Activated CD4-positive, alpha-beta T cell treated with anti-CD3 and anti-CD28 coated beads for 48 hours (primary cell): ENCODE data around the gene TRMT61B.

Experiments
- DNase-seq: peaks from one replicate; pipeline ENCODE4 v3.0.0-alpha.2; 2020

TRMT61B gene

DNA sequence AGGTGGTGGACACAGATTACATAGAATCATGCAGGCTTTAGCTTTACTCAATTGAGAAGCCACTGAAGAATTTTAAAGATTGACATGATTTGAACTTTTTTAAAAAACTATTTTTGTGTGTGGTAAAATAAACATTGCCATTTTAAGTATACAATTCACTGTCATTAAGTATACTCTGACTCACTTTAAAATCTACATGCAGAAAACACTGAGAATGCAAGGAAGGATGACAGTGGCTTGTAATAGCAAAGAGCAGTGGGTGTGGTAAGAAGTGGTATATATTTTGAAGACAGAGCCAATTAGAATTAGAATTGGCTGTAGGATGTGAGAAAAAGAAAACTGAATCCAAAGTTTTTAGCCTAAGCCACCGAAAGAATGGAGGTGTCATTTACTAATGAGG is 14.9 kb downstream of the TRMT61B start:
- no peak for DNase-seq

DNA sequence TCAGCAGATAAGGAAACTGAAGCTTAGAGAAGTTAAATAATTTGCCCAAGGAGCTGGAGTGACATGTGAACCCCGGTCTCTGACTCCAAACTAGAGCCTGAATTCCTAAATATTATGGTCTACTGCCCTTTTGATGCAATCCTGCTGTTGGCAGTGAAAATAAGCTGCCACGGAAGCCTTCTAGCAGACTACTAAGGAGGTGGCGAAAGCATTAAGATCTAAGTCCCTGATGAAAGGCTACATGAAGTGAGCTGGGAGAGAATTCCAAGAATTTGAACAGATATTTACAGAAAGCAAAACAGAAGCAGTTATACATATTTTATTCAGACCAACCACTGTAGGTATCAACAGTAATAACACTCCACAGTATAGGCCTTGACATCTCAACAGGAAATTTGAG is 28.1 kb downstream of the TRMT61B start:
- DNase-seq: no peak

DNA sequence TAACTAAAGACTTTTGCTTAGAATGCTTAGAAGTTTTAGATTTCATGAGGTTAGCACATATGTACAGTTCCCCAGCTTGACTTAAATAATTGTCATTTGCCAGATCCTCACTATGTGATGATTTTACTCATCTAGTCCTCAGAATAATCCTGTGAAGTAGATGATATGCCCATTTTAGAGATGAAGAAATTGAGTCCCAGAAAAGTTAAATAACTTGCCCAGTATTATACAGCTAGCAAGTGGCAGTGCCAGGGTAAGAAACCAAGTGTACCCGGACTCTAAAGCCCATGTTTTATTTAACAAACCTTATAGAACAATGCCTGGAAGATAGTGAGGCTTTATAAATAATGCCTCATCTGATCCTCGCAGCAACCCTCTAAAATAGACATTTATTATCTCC is 31.1 kb downstream of the TRMT61B start:
- no peak for DNase-seq

DNA sequence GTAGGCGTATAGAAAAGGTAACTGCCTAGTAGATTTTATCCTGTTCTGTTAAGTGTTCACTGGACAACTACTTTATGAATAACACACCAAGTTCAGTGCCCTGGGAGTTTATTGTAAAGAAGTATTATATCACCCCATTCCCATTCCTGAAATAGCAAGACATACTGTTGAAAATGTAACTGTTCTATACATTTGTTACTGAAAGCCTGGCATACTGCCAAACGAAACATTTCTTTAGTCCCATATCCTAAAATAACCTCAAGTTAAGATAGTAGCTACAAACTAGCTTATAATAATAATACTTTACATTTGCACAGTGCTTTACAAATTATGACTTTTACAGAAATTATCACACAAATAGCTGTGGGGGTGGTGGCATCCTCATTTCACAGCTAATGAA is 34.3 kb downstream of the TRMT61B start:
- no peak for DNase-seq

DNA sequence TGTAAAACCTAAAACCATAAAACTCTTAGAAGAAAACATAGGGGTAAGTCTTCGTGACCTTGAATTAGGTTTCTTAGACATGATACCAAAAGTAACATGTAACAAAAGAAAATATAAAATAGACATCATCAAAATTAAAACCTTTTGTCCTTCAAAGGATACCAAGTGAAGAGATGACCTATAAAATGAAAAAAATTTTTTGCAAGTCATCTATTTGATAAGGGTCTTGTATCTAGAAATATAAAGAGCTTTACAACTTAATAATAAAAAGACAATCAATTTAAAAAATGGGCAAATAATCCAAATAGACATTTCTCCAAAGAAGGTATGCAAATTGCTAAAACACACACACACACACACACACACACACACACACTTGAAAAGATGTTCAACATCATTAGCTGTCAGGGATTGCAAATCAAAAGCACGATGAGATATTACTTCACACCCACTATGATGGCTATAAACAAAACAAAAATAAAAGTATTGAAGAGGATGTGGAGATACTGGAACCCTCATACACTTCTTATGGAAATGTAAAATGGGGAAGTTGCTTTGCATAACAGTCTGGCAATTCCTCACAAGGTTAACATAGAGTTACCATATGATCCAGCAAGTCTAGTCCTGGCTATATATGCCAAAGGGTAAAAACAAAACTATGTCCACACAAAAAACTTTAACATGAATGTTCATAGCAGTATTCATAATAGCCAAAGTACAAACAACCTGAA is 36.2 kb downstream of the TRMT61B start:
- DNase-seq: no peak

DNA sequence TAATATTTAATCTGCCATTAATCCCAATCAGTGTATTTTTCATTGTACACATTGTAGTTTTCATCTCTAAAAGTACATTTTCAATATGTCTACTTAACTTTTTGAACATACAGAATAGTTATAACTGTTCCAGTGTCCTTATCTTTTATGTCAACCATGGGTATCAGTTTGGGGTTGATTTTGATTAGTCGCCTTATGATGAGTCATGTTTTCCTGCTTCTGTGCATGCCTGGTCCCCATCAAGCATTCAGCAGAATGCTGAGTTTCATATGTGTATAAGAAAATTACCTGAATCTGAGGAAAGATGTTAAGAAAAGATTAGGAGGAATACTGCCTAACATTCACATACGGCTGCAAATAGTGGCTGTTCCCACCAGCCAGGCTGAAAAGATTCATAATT is 41.7 kb downstream of the TRMT61B start:
- DNase-seq: no peak

DNA sequence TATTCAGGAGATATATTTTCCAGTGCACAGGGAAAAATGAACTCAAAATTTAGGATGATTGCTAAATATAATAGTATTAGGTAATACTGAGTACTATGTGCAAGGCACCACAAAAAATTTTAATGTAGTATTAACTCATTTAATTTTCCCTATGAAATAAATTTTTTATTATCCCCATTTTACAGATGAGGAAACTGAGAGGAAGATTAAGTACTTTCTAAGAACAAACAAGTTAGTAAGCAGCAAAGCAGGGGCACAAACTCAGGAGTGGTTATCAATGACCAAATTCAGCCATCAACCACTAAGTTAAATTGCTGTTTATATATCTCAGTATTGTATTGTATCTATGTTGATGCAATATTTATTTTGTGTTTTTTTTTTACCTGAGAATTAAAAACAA is 45.2 kb downstream of the TRMT61B start:
- no peak for DNase-seq

DNA sequence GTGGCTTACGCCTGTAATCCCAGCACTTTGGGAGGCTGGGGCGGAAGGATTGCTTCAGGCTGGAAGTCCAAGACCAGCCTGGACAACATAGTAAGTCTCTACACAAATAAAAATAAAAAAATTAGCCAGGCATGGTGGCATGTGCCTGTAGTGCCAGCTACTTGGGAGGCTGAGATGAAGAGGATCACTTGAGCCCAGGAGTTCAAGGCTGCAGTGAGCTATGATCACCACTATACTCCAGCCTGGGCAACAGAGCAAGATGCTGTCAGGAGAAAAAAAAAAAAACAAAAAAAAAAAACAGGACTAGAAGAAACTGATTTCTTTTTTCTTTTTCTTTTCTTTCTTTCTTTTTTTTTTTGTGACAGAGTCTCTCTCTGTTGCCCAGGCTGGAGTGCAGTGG is 45.9 kb downstream of the TRMT61B start:
- no peak for DNase-seq

DNA sequence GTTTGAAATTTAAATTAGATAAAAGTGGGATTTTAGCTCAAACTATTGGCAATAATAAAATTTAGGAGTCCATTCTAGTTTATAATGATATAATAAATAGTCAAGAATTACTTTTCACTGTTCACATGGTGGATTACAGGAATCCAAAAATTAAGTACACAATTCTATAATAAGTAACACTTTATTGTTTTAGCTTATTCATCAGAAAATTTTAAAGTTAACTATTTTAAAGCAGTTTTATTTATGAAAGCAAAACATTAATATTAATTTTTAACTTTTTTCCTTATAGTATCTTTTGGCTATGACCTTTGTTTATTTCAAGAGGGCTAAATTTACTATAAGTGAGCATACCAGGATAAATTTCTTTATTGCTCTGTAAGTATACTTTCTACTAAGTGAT is 48.1 kb downstream of the TRMT61B start:
- DNase-seq: no peak

DNA sequence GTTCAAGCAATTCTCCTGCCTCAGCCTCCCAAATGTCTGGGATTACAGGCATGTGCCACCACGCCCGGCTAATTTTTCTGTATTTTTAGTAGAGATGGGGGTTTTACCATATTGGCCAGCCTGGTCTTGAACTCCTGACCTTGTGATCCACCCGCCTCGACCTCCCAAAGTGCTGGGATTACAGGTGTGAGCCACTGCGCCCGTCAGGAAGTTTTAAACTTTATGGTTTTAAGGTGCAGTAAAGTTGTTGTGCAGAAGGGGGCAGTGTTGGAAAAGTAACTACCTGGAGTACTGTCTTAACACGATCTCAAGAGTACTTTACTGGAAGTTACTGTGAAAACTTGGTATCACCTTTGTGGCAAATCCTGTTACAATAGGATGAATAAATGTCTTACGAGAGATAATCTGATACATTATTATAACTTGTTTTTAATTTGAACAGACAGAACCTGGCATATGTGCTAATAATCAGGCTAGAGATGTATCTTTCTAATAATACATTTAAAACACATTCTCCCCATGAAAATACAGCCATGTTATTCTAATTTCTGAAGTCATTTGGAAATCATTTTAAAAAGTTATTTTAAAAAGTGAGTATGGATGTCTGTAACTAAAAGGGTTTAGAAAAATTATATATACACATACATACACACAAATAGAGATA is 48.7 kb downstream of the TRMT61B start:
- peak; percentile 70 for DNase-seq

DNA sequence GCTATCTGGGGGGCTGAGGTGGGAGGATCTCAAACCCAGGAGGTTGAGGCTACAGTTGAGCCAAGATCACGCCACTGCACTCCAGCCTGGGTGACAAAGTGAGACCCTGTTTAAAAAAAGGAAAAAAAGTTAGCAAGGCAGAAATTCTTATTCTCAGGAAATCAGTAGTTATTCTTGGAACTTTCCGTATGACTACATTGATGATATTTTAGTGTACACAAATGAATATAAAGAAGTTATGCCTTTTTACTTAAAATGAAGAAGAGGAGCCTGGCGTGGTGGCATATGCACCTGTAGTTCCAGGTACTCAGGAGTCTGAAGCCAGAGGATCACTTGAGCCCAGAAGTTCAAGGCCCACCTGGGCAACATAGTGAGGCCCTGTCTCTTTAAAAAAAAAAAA is 52.1 kb downstream of the TRMT61B start:
- DNase-seq: no peak

DNA sequence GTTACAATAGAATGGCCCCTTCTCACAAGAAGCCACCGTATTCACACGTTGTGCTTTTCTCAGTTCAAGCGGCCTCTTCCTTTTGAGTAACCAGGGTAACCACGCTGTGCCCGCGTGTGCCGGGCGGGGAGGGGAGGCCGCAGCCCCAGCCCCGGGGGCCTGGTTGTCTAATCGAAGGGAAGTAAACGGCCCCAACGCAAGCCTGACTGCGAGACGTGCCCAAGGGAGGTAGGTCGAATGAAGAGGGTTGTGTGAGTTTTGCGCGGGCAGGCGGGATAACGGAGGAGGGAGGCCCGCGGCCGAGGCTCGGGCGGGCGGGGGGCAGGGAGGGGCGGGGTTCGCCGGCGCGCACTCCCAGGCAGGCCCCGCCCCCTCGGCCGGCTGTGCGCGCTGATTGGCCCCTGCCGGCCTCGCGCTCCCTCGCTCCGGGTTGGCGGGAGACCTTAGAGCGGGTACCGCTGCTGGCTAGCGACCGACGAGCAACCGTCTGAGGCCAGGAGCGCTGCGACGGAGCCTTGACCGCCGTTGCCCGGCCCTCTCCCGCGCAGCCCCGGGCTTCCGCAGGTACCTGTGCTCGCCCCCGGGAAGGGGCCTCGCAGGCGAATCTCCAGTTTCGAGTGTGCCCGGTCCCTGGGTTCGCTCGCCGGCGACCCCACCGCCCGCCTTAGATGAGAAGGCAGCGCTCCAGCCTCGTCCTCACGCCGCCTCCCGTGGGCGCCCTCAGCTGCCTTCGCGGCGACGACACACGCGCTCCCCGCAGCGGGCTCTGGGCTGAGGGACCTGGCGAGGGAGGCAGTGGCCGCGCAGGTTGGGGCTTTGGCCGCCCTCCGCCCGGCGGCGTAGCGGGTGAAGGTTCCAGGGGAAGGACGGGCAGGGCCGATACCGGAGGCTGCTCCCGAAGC is 59.5 kb downstream of the TRMT61B start, which contains the start of gene SPDYA:
TSS of gene SPDYA (plus strand) at position 451 of the 902 bp plus-strand sequence. CDS start 5,181 bp downstream, outside the sequence.
- DNase-seq: peak; percentile 87

DNA sequence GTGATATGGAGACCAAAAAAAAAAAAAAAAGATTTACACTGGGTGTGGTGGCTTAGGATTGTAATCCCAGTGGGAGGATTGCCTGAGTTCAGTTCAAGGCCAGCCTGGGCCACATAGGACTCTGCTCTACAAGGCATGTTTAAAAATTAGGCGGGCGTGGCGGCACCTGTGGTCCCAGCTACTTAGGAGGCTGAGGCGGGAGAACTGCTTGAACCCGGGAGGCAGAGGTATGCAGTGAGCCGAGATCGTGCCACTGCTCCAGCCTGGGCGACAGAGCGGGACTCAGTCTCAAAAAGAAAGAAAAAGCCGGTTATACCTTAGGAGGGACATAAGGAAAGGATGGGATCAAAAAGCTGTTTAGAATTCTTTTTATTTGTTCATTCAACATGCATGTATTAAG is 60.2 kb downstream of the TRMT61B start:
- DNase-seq: no peak

DNA sequence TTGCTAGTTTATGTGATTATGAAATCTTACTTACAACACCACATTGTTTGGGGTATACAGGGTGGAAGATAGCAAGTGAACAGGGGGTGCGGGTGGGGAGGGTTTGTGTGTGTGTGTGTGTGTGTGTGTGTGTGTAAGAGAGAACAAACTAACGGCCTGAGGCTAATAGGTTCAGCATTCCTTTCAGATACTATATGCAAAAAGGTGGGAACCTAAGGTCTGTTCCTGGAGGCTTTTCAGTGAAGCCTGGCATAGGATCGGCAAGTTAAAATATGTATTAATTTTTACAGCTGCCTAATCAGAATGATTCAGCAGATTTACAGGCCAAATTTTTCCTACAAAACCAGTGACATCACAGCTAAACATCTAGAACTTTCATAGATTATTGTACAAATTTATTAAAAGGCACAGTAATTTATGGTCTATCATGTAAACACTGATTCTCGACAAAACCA is 67.1 kb downstream of the TRMT61B start:
- DNase-seq: no peak

DNA sequence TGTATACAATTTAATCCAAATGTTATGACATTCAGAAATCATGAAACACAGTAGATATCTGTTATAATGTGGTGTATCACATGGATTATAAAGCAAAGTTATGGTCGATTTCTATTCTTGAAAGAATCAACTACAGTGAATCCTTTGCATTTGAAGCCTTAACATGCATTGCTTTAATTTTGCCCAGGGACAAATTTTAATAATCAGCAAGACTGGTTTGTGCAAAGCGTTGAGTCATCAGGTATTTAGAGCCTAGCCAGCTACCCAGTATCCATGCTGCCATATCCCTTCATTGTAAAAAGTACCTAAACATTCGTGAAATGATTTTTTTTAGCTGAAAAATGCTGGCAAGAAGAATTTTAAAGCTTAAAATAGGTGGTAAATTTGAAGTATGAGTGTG is 68.4 kb downstream of the TRMT61B start:
- no peak for DNase-seq
